Measurements from ENCODE around the gene CXorf38.
"Not testable (repeated sequence)": the region's sequence is repeated elsewhere in the genome, so short reads cannot be mapped to it uniquely, and the experiment has no call there.

CXorf38 gene

GRCh38 chrX:40628506-40628905 is 18.9 kb downstream of the CXorf38 start:
- DNase-seq (ENCODE audit: low spot score): no peak

- no peak for DNase-seq (ENCODE audit: low spot score)
These were observed 22.1 kb downstream of the CXorf38 start for GRCh38 chrX:40625294-40625693.

- no peak for DNase-seq (ENCODE audit: low spot score)
These were observed 23.7 kb downstream of the CXorf38 start for GRCh38 chrX:40623665-40624064.

GRCh38 chrX:40623139-40623536 is 24.2 kb downstream of the CXorf38 start, which contains the start of gene MPC1L:
Gene MPC1L (plus strand): TSS chrX:40623428. CDS start chrX:40623566, 138 bp downstream.
- DNase-seq (ENCODE audit: low spot score): no peak

GRCh38 chrX:40622479-40623138 is 24.8 kb downstream of the CXorf38 start:
- no peak for DNase-seq (ENCODE audit: low spot score)

DNA sequence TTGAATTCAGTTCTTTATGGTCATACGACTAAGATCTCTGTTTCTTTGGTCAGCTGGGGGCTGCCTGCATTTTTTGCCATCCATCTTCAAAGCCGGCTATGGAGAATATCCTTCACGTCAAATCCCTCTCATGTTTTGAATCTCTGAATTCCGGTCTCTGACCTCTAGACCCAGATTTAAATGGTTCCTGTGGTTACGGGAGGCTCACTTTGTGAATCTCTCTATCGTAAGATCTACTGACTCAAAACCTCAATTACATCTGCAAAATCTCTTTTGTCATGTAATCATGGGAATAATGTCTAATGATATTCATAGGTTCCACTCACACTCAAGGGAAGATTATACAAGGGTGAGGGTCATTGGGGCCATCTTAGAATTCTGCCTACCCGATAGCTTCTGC is 29.8 kb downstream of the CXorf38 start:
- no peak for DNase-seq (ENCODE audit: low spot score)

- DNase-seq (ENCODE audit: low spot score): no peak
These were observed 31.4 kb downstream of the CXorf38 start for GRCh38 chrX:40615976-40616375.

DNA sequence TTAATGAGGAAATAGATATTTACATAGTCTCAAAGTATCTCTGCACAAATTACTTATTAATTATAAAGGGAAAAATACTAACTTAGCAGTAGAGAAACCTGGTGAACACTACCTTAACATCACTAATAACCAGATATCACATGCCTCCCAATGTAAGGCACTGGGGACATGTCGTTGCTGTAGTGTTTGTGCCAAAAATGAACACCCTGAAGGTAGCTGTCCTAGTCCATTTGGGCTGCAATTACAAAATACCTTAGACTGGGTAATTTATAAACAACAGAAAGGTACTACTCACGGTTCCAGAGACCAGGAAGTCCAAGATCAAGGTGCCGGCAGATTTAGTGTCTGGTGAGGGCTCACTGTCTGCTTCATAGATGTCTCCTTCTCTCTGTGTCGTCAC is 34.9 kb downstream of the CXorf38 start:
- no peak for DNase-seq (ENCODE audit: low spot score)

GRCh38 chrX:40607381-40607780 is 40.0 kb downstream of the CXorf38 start:
- DNase-seq (ENCODE audit: low spot score): no peak

GRCh38 chrX:40603446-40603845 is 43.9 kb downstream of the CXorf38 start:
- no peak for DNase-seq (ENCODE audit: low spot score)

- not testable (repeated sequence) for DNase-seq (ENCODE audit: low spot score)
These were observed 57.6 kb downstream of the CXorf38 start for GRCh38 chrX:40589616-40590321.

- not testable (repeated sequence) for DNase-seq (ENCODE audit: low spot score)
These were observed 59.7 kb downstream of the CXorf38 start for GRCh38 chrX:40587623-40588022.

DNA sequence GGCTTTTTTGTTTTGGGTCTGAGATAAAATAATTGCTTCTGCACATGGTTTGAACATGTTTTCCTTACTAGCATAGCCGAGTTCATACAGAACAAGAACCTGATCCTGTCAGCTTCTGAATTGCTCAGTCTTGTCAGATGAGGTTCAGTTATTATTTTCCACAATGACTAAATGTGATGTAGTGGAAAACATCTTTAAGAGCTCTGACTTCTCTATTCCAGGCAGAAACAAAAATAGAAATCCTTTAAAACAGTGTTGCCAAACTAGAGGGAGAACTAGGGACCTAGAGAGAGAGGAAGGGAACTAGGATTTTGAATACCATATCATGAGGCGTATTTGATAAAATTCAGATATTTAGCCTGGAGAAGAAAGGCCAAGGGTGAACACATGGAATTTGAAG is 64.5 kb downstream of the CXorf38 start:
- no peak for DNase-seq (ENCODE audit: low spot score)

DNA sequence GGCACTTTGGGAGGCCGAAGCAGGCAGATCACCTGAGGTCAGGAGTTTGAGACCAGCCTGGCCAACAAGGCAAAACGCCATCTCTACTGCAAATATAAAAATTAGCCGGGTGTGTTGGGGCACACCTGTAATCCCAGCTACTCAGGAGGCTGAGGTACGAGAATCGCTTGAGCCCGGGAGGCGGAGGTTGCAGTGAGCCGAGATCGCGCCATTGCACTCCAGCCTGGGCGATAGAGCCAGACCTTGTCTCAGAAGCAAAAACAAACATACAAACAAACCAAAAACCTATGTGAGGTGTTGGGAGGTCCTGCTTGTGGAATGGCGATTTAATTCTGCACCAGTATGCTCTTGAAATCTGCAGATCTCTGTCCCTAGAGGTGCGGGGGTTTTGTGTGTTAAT is 65.2 kb downstream of the CXorf38 start:
- not testable (repeated sequence) for DNase-seq (ENCODE audit: low spot score)

DNA sequence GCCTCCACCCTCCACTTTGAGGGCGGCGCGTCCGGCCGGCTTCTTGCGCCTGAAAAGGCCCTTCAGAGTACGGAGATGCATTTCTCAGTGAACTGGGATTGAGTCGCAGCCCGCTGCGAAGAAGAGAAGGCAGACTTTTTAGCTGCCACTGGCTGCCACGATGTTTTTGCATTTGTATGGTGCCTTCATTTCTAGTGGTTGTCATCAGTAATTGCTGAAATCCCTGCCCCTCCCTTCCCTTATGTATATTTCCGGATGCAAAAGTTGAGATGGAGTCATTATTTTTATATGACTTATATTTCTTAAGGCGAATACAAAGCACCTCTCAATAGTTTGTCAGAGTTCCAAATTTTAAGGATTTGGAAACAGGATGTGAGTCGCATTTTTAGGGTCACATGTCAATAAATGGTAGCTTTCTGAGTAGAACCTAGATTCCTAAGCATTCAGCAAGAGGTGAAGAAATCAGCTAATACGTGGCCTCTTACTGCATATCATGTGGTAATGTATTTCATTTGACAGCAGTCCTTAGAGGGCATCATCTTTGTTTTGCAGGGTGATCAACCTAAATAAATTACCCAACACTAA is 65.9 kb downstream of the CXorf38 start:
- no peak for DNase-seq (ENCODE audit: low spot score)

DNA sequence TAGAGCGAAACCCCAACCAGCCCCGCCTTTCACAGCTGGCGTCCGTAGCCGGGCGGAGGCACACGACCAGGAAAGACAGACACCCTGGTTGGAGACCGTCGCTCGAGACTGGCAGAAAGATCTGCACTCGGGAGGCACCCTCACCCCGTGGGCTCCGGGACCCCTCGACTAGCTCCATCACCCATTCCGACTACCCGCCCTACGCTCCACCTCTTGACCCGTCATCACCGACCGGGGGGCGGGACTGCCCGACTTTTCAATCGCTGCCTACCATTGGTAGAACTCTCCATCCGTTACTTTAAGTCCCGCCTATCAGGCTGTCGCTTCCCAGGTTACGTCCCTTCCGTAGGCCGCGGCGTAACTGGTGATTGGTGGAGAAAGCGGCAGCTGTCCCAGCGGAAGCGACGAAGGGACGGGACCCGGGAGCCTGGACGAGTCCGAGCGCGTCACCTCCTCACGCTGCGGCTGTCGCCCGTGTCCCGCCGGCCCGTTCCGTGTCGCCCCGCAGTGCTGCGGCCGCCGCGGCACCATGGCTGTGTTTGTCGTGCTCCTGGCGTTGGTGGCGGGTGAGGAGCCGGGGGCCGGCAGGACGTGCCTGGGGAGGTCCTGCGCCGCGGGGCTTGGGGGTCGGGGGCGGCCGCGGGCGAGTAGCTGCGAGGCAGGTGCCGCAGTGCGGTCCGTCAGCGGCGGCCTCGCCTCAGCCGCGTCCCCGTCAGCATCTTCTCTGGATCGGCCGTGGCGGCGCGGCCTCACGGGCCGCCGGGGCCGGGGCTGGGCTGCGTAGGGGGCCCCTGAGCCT is 66.6 kb downstream of the CXorf38 start, which contains the start of gene ATP6AP2:
TSS of gene ATP6AP2 (plus strand) at position 434 of the 799 bp plus-strand sequence. CDS start at position 530, 96 bp downstream.
- peak; percentile 95 for DNase-seq (ENCODE audit: low spot score)

- DNase-seq (ENCODE audit: low spot score): no peak
These were observed 67.3 kb downstream of the CXorf38 start for GRCh38 chrX:40579900-40580536.

DNA sequence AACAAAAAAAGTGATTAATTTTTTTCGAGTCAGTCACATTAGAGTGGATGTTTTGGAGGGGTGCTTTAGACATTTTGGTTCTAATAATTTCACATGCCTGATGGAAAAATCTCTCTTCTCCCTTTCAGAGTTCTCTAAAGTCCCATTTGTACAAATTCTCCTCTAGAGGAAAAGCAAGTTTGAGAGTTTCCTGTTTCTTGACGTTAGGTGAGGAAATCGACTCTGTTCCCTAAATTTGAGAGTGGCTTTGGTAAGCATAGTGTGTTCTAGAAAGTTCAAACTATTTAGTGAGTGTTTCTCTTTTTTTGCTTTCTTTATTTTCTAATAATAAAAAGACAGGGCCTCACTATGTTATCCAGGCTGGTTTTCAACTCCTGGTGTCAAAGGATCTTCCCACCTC is 68.2 kb downstream of the CXorf38 start:
- DNase-seq (ENCODE audit: low spot score): no peak

- no peak for DNase-seq (ENCODE audit: low spot score)
These were observed 69.2 kb downstream of the CXorf38 start for GRCh38 chrX:40578039-40578695.

Measured in hematopoietic multipotent progenitor cell treated with erythropoietin and hydrocortisone succinate and interleukin-3 and kit ligand, for 17 days (in vitro differentiated cells).